ENCODE data around the gene HJV. TPM values are rescaled to one million over a fixed set of nuclear protein-coding genes. Genes with fewer than 3 reads are reported as not detected.

HJV gene
- total and polyA plus RNA-seq, 2 of the 4 experiments (the other 2 are of a cell fraction): not detected

DNA sequence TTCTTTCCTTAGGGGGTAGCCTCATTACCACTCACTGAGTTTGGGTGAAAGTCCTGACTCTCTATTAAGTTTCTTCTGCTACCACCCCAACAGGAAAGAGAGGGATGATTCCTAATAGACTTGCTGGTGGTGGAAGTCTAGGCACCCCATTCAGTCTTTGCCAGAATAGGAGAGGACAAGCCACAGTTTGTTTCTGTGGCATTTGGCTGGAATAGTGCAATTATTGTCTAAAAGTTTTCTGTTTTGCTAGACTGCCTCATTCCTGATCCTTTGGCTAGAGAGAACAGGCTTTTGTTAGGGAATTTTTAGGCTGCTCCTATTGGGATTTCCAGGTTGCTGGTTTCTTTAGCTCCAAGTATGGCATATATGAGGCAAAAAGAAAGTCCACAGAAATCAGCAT lies 9.9 kb upstream of the HJV start:
- Histone ChIP-seq H3K27me3 (ENCODE audit: control insufficient read depth, insufficient read depth, low read length) (no peaks in the 10 kb centered on the region), H2BK15ac (ENCODE audit: low read depth, low read length) (no peak overlapping the region), H3K14ac (replicated peaks; ENCODE audit: low read depth, low read length) (no peak overlapping the region), H4K5ac (ENCODE audit: low read depth, low read length) (no peak overlapping the region), H3K56ac (ENCODE audit: extremely low read depth, insufficient read depth, low read length) (no peak overlapping the region), H3K79me1 (ENCODE audit: low read depth in 1 of 2, low read length in 2 of 2) (no peaks in the 10 kb centered on the region), H3K9me3 (ENCODE audit: control insufficient read depth, insufficient read depth, low read length) (no peaks in the 10 kb centered on the region), H2BK5ac (ENCODE audit: low read depth, low read length, poor library complexity, severe bottlenecking) (no peak overlapping the region), H3K9me1 (ENCODE audit: insufficient read depth, low read length) (peaks cover 3% of the 10 kb centered on the region; the same call in 1 of the 2 replicates), H3K27ac (ENCODE audit: insufficient read depth, low read length) (no peak overlapping the region), H4K20me1 (ENCODE audit: insufficient read depth, low read length) (peaks cover 3% of the 10 kb centered on the region; the same call in 1 of the 2 replicates), H2AK5ac (ENCODE audit: low read depth, low read length) (no peak overlapping the region), H2AFZ (replicated peaks; ENCODE audit: low read length, poor library complexity) (no peak overlapping the region), H3K4me3 (ENCODE audit: insufficient read depth, low read depth, low read length) (no peak overlapping the region), H4K91ac (ENCODE audit: insufficient read depth, low read depth, low read length) (no peak overlapping the region), H3K4ac (ENCODE audit: low read depth, low read length) (no peak overlapping the region), H4K8ac (ENCODE audit: low read depth in 2 of 2, low read length in 2 of 2) (no peak overlapping the region), H2AK9ac (replicated peaks; ENCODE audit: low read depth, low read length, poor library complexity) (no peak overlapping the region), H3K36me3 (ENCODE audit: control insufficient read depth, insufficient read depth, low read length) (no peaks in the 10 kb centered on the region), H2BK20ac (ENCODE audit: low read depth, low read length) (no peak overlapping the region), H3K9ac (ENCODE audit: low read depth, low read length) (no peak overlapping the region), H3K4me1 (ENCODE audit: control insufficient read depth, insufficient read depth, low read length) (no peaks in the 10 kb centered on the region), H2BK120ac (ENCODE audit: low read depth, low read length) (no peak overlapping the region), H3K4me2 (ENCODE audit: low read depth, low read length) (no peak overlapping the region), H3K23ac (ENCODE audit: low read depth, low read length) (no peak overlapping the region), H3K18ac (ENCODE audit: low read depth, low read length) (no peak overlapping the region)
- in situ Hi-C loops (cut with MboI; ENCODE audit: low sequenced_read_pairs): no loop called here
- dilution Hi-C loops (cut with HindIII; ENCODE audit: low sequenced_read_pairs, unreplicated experiment): no loop called here
- DNase-seq: no peak
- CTCF ChIA-PET: interaction anchor here (0.5 to 1.6 kb wide), 2 partner anchors 15 to 86 kb away, joined by 3 to 6 read pairs; no protein-coding TSS in a partner anchor
- TF ChIP-seq MXI1 (IDR thresholded peaks at IDR 0.05; ENCODE audit: borderline replicate concordance, low read depth, low read length): no peak
- TF ChIP-seq FOS (IDR thresholded peaks at IDR 0.05; ENCODE audit: low read depth, low read length): no peak
- TF ChIP-seq, protein P1, sequence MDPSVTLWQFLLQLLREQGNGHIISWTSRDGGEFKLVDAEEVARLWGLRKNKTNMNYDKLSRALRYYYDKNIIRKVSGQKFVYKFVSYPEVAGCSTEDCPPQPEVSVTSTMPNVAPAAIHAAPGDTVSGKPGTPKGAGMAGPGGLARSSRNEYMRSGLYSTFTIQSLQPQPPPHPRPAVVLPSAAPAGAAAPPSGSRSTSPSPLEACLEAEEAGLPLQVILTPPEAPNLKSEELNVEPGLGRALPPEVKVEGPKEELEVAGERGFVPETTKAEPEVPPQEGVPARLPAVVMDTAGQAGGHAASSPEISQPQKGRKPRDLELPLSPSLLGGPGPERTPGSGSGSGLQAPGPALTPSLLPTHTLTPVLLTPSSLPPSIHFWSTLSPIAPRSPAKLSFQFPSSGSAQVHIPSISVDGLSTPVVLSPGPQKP (IDR thresholded peaks at IDR 0.05; ENCODE audit: borderline replicate concordance, low read depth, low read length): no peak
- TF ChIP-seq POLR2A (IDR thresholded peaks at IDR 0.05; ENCODE audit: low read depth, low read length): no peak
- TF ChIP-seq RCOR1 (IDR thresholded peaks at IDR 0.05; ENCODE audit: insufficient replicate concordance, low read length): no peak
- TF ChIP-seq MAFK (IDR thresholded peaks at IDR 0.05; ENCODE audit: low read depth, low read length): no peak
- TF ChIP-seq CHD1 (IDR thresholded peaks at IDR 0.05; ENCODE audit: low read depth, low read length): no peak
- TF ChIP-seq RFX5 (IDR thresholded peaks at IDR 0.05; ENCODE audit: low read depth, low read length): no peak
- TF ChIP-seq SMC3 (IDR thresholded peaks at IDR 0.05; ENCODE audit: low read depth, low read length): no peak
- TF ChIP-seq RAD21 (IDR thresholded peaks at IDR 0.05; ENCODE audit: low read length): no peak
- TF ChIP-seq, protein P2, sequence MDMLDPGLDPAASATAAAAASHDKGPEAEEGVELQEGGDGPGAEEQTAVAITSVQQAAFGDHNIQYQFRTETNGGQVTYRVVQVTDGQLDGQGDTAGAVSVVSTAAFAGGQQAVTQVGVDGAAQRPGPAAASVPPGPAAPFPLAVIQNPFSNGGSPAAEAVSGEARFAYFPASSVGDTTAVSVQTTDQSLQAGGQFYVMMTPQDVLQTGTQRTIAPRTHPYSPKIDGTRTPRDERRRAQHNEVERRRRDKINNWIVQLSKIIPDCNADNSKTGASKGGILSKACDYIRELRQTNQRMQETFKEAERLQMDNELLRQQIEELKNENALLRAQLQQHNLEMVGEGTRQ (IDR thresholded peaks at IDR 0.05; ENCODE audit: low read depth, low read length): no peak
- TF ChIP-seq NFE2L2 (IDR thresholded peaks at IDR 0.05; ENCODE audit: low read depth, low read length): no peak
- no peak for TF ChIP-seq MAZ (IDR thresholded peaks at IDR 0.05; ENCODE audit: borderline replicate concordance, low read depth, low read length)
- TF ChIP-seq CEBPB (IDR thresholded peaks at IDR 0.05; ENCODE audit: low read depth, low read length): no peak
- TF ChIP-seq BHLHE40 (IDR thresholded peaks at IDR 0.05; ENCODE audit: low read depth, low read length): no peak
- TF ChIP-seq, protein P3, sequence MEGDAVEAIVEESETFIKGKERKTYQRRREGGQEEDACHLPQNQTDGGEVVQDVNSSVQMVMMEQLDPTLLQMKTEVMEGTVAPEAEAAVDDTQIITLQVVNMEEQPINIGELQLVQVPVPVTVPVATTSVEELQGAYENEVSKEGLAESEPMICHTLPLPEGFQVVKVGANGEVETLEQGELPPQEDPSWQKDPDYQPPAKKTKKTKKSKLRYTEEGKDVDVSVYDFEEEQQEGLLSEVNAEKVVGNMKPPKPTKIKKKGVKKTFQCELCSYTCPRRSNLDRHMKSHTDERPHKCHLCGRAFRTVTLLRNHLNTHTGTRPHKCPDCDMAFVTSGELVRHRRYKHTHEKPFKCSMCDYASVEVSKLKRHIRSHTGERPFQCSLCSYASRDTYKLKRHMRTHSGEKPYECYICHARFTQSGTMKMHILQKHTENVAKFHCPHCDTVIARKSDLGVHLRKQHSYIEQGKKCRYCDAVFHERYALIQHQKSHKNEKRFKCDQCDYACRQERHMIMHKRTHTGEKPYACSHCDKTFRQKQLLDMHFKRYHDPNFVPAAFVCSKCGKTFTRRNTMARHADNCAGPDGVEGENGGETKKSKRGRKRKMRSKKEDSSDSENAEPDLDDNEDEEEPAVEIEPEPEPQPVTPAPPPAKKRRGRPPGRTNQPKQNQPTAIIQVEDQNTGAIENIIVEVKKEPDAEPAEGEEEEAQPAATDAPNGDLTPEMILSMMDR (conservative IDR thresholded peaks at IDR 0.05; ENCODE audit: low read depth, low read length): no peak
- POLR2A ChIA-PET (ENCODE audit: unreplicated experiment): interaction anchor here (0.7 kb wide), 1 partner anchor 52 kb away, joined by 3 read pairs; no protein-coding TSS in a partner anchor
- no TSS peak for BruUV-seq (replicated peaks)
- no peak for ATAC-seq (ENCODE audit: low read depth)
- intact Hi-C loops (cut with micrococcal nuclease): no loop called here

Data from IMR-90 (cell line).